ENCODE data around the gene CEACAM19.

DNA sequence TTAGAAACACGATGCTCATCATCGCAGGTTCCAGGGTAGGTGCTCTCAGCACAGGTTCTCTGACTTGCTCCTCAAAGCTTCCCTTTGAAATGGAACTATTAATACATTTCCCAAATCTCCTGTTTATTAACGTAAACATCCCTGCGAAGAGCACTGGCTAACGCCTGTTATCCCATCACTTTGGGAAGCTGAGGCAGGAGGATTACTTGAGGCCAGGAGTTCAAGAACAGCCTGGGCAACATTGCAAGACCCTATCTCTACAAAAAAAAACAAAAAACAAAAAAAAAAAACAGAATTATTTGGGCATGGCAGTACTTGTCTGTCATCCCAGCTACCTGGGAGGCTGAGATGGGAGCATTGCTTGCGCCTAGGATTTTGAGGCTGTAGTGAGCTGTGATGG is 46.3 kb downstream of the CEACAM19 start:
- no peak for TF ChIP-seq CTCF (conservative IDR thresholded peaks at IDR 0.05; ENCODE audit: low read length)
- no peak for TF ChIP-seq EZH2phosphoT487 (IDR thresholded peaks at IDR 0.05; ENCODE audit: borderline replicate concordance)

Data from Loucy (cell line).